Right atrium auricular region (tissue), 2 donors: Measurements from ENCODE around the gene RABEP1. TPM values are rescaled to one million over a fixed set of nuclear protein-coding genes. Genes with fewer than 3 reads are reported as not detected.
A peak's percentile ranks its signal among the peaks of the same experiment; 100 is the strongest.

Experiments used
- DNase-seq: peaks from one replicate; pipeline ENCODE4 v3.0.0-alpha.2; 2019; ENCODE audit warnings: low spot score
- H3K27ac ChIP-seq, 2 donors: fragments of 200-600 bp; sonication (generic); 1 replicate in 1 of 2; 2 replicates in 1 of 2; pipeline ENCODE4 v1.5.1; 2016 to 2019
- H3K27me3 ChIP-seq, 2 donors: fragments of 200-600 bp; sonication (generic); one replicate each; pipeline versions ENCODE4 v1.5.1 to v1.6.0; 2017 to 2019
- H3K36me3 ChIP-seq: fragments of 200-600 bp; sonication (generic); one replicate; pipeline ENCODE4 v1.5.1; 2016
- H3K4me1 ChIP-seq, 2 donors: fragments of 200-600 bp; sonication (generic); one replicate each; pipeline versions ENCODE4 v1.5.1 to v1.6.0; 2017 to 2019
- H3K4me3 ChIP-seq, 2 donors: fragments of 200-600 bp; sonication (generic); 1 replicate in 1 of 2; 2 replicates in 1 of 2; pipeline ENCODE4 v1.5.1; 2017 to 2019; ENCODE audit warnings: mild to moderate bottlenecking in 1 of 2, moderate library complexity in 1 of 2
- H3K9me3 ChIP-seq, 2 donors: fragments of 200-600 bp; sonication (generic); one replicate each; pipeline ENCODE4 v1.5.1; 2019
- CTCF ChIP-seq, 2 donors: fragments of 200-600 bp; sonication (generic); IDR thresholded peaks; one replicate each; pipeline ENCODE4 v1.5.1; 2019; ENCODE audit warnings: antibody characterized with exemption in 2 of 2
- total RNA-seq, 2 donors: library from RNA; depleted of rRNA; stranded (reverse); fragments of >200 nt; gene quantifications; one replicate each; pipeline ENCODE4 v1.1.0, GENCODE V29; 2016

The RABEP1 gene
- total RNA-seq, 2 donors from 2014 or later: 29.6 to 34.1 TPM

GRCh38 chr17:5416901-5417300 lies 134.8 kb downstream of the RABEP1 start:
- Histone ChIP-seq H3K4me3 (no peak overlapping the region), H3K9me3 (no peaks in the 10 kb centered on the region), H3K27ac (no peak overlapping the region), H3K27me3 (no peaks in the 10 kb centered on the region), H3K36me3 (peaks cover 32% of the 10 kb centered on the region), H3K4me1 (peaks cover 0 to 36% of the 10 kb centered on the region in 2 donors)
- no peak for DNase-seq
- no peak for TF ChIP-seq CTCF (IDR thresholded peaks at IDR 0.05)

GRCh38 chr17:5418858-5419355 lies 136.8 kb downstream of the RABEP1 start:
- H3K36me3 ChIP-seq: peaks cover 34% of the 10 kb centered on the region
- H3K4me1 ChIP-seq: peaks cover 0 to 36% of the 10 kb centered on the region in 2 donors
- H3K27me3 ChIP-seq: no peaks in the 10 kb centered on the region
- TF ChIP-seq CTCF (IDR thresholded peaks at IDR 0.05): no peak
- H3K4me3 ChIP-seq: peak overlapping the region; percentile 76 to 92
- peak overlapping the region; percentile 84 to 90 for H3K27ac ChIP-seq
- DNase-seq: no peak
- no peaks in the 10 kb centered on the region for H3K9me3 ChIP-seq

GRCh38 chr17:5419356-5419958 lies 137.4 kb downstream of the RABEP1 start, which contains the start of gene NUP88:
Gene NUP88, minus strand, starts transcription at chr17:5419662. Its CDS starts 12 bp downstream, at chr17:5419650.
- H3K4me1 ChIP-seq: peaks cover 0 to 36% of the 10 kb centered on the region in 2 donors
- H3K27me3 ChIP-seq: no peaks in the 10 kb centered on the region
- peak; percentile 98 for DNase-seq
- no peak for TF ChIP-seq CTCF (IDR thresholded peaks at IDR 0.05)
- no peaks in the 10 kb centered on the region for H3K9me3 ChIP-seq
- H3K4me3 ChIP-seq: peak within 1 kb of the TSS; percentile 76 to 92
- peak within 1 kb of the TSS; percentile 84 to 90 for H3K27ac ChIP-seq
- peaks cover 37% of the 10 kb centered on the region for H3K36me3 ChIP-seq

- no peak for TF ChIP-seq CTCF (IDR thresholded peaks at IDR 0.05)
- Histone ChIP-seq H3K4me3 (peak within 1 kb of the TSS; percentile 76 to 92), H3K4me1 (peaks cover 0 to 36% of the 10 kb centered on the region in 2 donors), H3K27ac (peak within 1 kb of the TSS; percentile 84 to 90), H3K9me3 (no peaks in the 10 kb centered on the region), H3K36me3 (peaks cover 42% of the 10 kb centered on the region), H3K27me3 (no peaks in the 10 kb centered on the region)
- DNase-seq: peak; percentile 90
These were observed 138.0 kb downstream of the RABEP1 start, which contains the start of gene RPAIN for GRCh38 chr17:5419959-5420653. Gene RPAIN, plus strand, starts transcription at chr17:5420182. Its CDS starts 29 bp downstream, at chr17:5420211.

GRCh38 chr17:5422505-5422904 lies 140.4 kb downstream of the RABEP1 start:
- Histone ChIP-seq H3K4me3 (no peak overlapping the region), H3K9me3 (no peaks in the 10 kb centered on the region), H3K36me3 (peaks cover 57% of the 10 kb centered on the region), H3K27ac (no peak overlapping the region), H3K27me3 (no peaks in the 10 kb centered on the region), H3K4me1 (peaks cover 0 to 27% of the 10 kb centered on the region in 2 donors)
- DNase-seq: no peak
- TF ChIP-seq CTCF (IDR thresholded peaks at IDR 0.05): no peak
